GM18508 (cell line): ENCODE results near the gene CAPS2.

Experiments
- ATAC-seq: cut with Tn5 transposase; IDR thresholded peaks from one replicate; pipeline ENCODE4 v1.9.1; 2021; ENCODE audit warnings: moderate number of reproducible peaks; ENCODE audit not compliant: insufficient read depth, unreplicated experiment

CAPS2 gene

GRCh38 chr12:75308279-75308678 is 21.8 kb downstream of the CAPS2 start:
- no peak for ATAC-seq

- no peak for ATAC-seq
These were observed 24.5 kb downstream of the CAPS2 start for GRCh38 chr12:75305412-75306332.

GRCh38 chr12:75302781-75303180 is 27.3 kb downstream of the CAPS2 start:
- no peak for ATAC-seq

GRCh38 chr12:75302225-75302624 is 27.9 kb downstream of the CAPS2 start:
- ATAC-seq: no peak

- no peak for ATAC-seq
These were observed 35.3 kb downstream of the CAPS2 start for GRCh38 chr12:75294797-75295196.

GRCh38 chr12:75294336-75294735 is 35.8 kb downstream of the CAPS2 start:
- no peak for ATAC-seq

GRCh38 chr12:75291014-75291413 is 39.1 kb downstream of the CAPS2 start:
- no peak for ATAC-seq

GRCh38 chr12:75289753-75290152 is 40.4 kb downstream of the CAPS2 start:
- no peak for ATAC-seq

- no peak for ATAC-seq
These were observed 41.3 kb downstream of the CAPS2 start for GRCh38 chr12:75288860-75289259.

GRCh38 chr12:75275702-75276101 is 54.4 kb downstream of the CAPS2 start:
- no peak for ATAC-seq

- ATAC-seq: no peak
These were observed 58.5 kb downstream of the CAPS2 start for GRCh38 chr12:75271576-75271975.

GRCh38 chr12:75270157-75270556 is 60.0 kb downstream of the CAPS2 start:
- ATAC-seq: no peak

GRCh38 chr12:75269209-75269608 is 60.9 kb downstream of the CAPS2 start:
- no peak for ATAC-seq

- ATAC-seq: no peak
These were observed 69.8 kb downstream of the CAPS2 start for GRCh38 chr12:75260316-75260715.

GRCh38 chr12:75259143-75259542 is 71.0 kb downstream of the CAPS2 start:
- ATAC-seq: no peak

GRCh38 chr12:75257510-75257909 is 72.6 kb downstream of the CAPS2 start:
- ATAC-seq: no peak

- ATAC-seq: no peak
These were observed 85.0 kb downstream of the CAPS2 start for GRCh38 chr12:75245108-75245507.

- ATAC-seq: no peak
These were observed 90.1 kb downstream of the CAPS2 start for GRCh38 chr12:75239987-75240386.

GRCh38 chr12:75236206-75236605 is 93.9 kb downstream of the CAPS2 start:
- no peak for ATAC-seq

GRCh38 chr12:75227132-75227531 is 103.0 kb downstream of the CAPS2 start:
- no peak for ATAC-seq
